Ascending aorta (tissue), 2 donors: ENCODE results near the gene TPP2. TPM values are rescaled to one million over a fixed set of nuclear protein-coding genes. Genes with fewer than 3 reads are reported as not detected.

Experiments used
- DNase-seq, 2 donors: peaks; one replicate each; pipeline ENCODE4 v3.0.0-alpha.2; 2019; ENCODE audit warnings: low spot score in 2 of 2
- H3K27ac ChIP-seq, 2 donors: fragments of 200-600 bp; sonication (generic); one replicate each; pipeline ENCODE4 v1.5.1; 2016 to 2017; ENCODE audit warnings: mild to moderate bottlenecking in 1 of 2
- H3K27me3 ChIP-seq: fragments of 200-600 bp; sonication (generic); one replicate; pipeline ENCODE4 v1.5.1; 2017
- H3K36me3 ChIP-seq, 2 donors: fragments of 200-600 bp; sonication (generic); one replicate each; pipeline ENCODE4 v1.5.1; 2016
- H3K4me1 ChIP-seq, 2 donors: fragments of 200-600 bp; sonication (generic); one replicate each; pipeline ENCODE4 v1.5.1; 2016 to 2017; ENCODE audit warnings: mild to moderate bottlenecking in 1 of 2
- H3K4me3 ChIP-seq, 2 donors: fragments of 200-600 bp; sonication (generic); one replicate each; pipeline ENCODE4 v1.5.1; 2016 to 2017; ENCODE audit warnings: mild to moderate bottlenecking in 1 of 2
- H3K9me3 ChIP-seq, 2 donors: fragments of 200-600 bp; sonication (generic); one replicate each; pipeline ENCODE4 v1.5.1; 2016
- CTCF ChIP-seq, 3 experiments: fragments of 200-600 bp in 2 of 3; fragments of 450-650 bp in 1 of 3; sonication (generic) in 2 of 3; IDR thresholded peaks; one replicate each; pipeline ENCODE4 v1.5.1; 2016 to 2019; ENCODE audit warnings: antibody characterized with exemption in 3 of 3, mild to moderate bottlenecking in 1 of 3, moderate library complexity in 1 of 3
- intact Hi-C: fragments of 100-400 bp; cut with DNase I; formaldehyde crosslinking; loops from one replicate; pipeline ENCODE4 v1.15.1; 2023
- total RNA-seq: library from RNA; depleted of rRNA; stranded (reverse); fragments of >200 nt; gene quantifications from one replicate; pipeline ENCODE4 v1.1.0, GENCODE V29; 2016

The TPP2 gene
- total RNA-seq, 1 donor from 2014 or later = 21.4 TPM

- TF ChIP-seq CTCF (IDR thresholded peaks at IDR 0.05) = no peak
- no peaks in the 10 kb centered on the region for H3K36me3 ChIP-seq
- H3K4me1 ChIP-seq = no peaks in the 10 kb centered on the region
- intact Hi-C loops = no loop called here
- no peak for DNase-seq
- no peak overlapping the region for H3K27ac ChIP-seq
- H3K4me3 ChIP-seq = no peak overlapping the region
- H3K27me3 ChIP-seq = no peaks in the 10 kb centered on the region
- H3K9me3 ChIP-seq = no peaks in the 10 kb centered on the region
Observed at GRCh38 chr13:102687520-102687919, 90.7 kb downstream of the TPP2 start.

- DNase-seq = no peak
- TF ChIP-seq CTCF (IDR thresholded peaks at IDR 0.05) = no peak
- no peaks in the 10 kb centered on the region for H3K27me3 ChIP-seq
- H3K9me3 ChIP-seq = no peaks in the 10 kb centered on the region
- H3K27ac ChIP-seq = no peak overlapping the region
- intact Hi-C loops = no loop called here
- H3K36me3 ChIP-seq = no peaks in the 10 kb centered on the region
- no peak overlapping the region for H3K4me3 ChIP-seq
- H3K4me1 ChIP-seq = no peaks in the 10 kb centered on the region
Observed at GRCh38 chr13:102688306-102688973, 91.7 kb downstream of the TPP2 start.

GRCh38 chr13:102690883-102691282 is 94.1 kb downstream of the TPP2 start:
- Histone ChIP-seq H3K4me1 (no peaks in the 10 kb centered on the region), H3K36me3 (no peaks in the 10 kb centered on the region), H3K9me3 (no peaks in the 10 kb centered on the region), H3K27ac (no peak overlapping the region), H3K27me3 (no peaks in the 10 kb centered on the region), H3K4me3 (no peak overlapping the region)
- intact Hi-C loops = no loop called here
- no peak for DNase-seq
- TF ChIP-seq CTCF (IDR thresholded peaks at IDR 0.05) = no peak

GRCh38 chr13:102692491-102692826 is 95.7 kb downstream of the TPP2 start:
- Histone ChIP-seq H3K4me1 (no peaks in the 10 kb centered on the region), H3K27me3 (no peaks in the 10 kb centered on the region), H3K27ac (no peak overlapping the region), H3K36me3 (no peaks in the 10 kb centered on the region), H3K4me3 (no peak overlapping the region), H3K9me3 (no peaks in the 10 kb centered on the region)
- TF ChIP-seq CTCF (IDR thresholded peaks at IDR 0.05) = no peak
- DNase-seq = no peak
- intact Hi-C loops = no loop called here

- no peak for DNase-seq
- Histone ChIP-seq H3K4me3 (no peak overlapping the region), H3K4me1 (no peaks in the 10 kb centered on the region), H3K27ac (no peak overlapping the region), H3K36me3 (no peaks in the 10 kb centered on the region), H3K9me3 (no peaks in the 10 kb centered on the region), H3K27me3 (no peaks in the 10 kb centered on the region)
- intact Hi-C loops = no loop called here
- no peak for TF ChIP-seq CTCF (IDR thresholded peaks at IDR 0.05)
Observed at GRCh38 chr13:102693250-102693649, 96.5 kb downstream of the TPP2 start.

GRCh38 chr13:102693776-102694175 is 97.0 kb downstream of the TPP2 start:
- H3K27ac ChIP-seq = no peak overlapping the region
- H3K9me3 ChIP-seq = no peaks in the 10 kb centered on the region
- intact Hi-C loops = no loop called here
- no peak for TF ChIP-seq CTCF (IDR thresholded peaks at IDR 0.05)
- H3K27me3 ChIP-seq = no peaks in the 10 kb centered on the region
- DNase-seq = no peak
- no peaks in the 10 kb centered on the region for H3K4me1 ChIP-seq
- no peak overlapping the region for H3K4me3 ChIP-seq
- no peaks in the 10 kb centered on the region for H3K36me3 ChIP-seq
